CD1c-positive myeloid dendritic cell (primary cell): ENCODE results near the gene MACROD2.
"Not testable (repeated sequence)": the region's sequence is repeated elsewhere in the genome, so short reads cannot be mapped to it uniquely, and the experiment has no call there.

Experiments
- DNase-seq: peaks from one replicate; pipeline ENCODE4 v3.0.0-alpha.2; 2016; ENCODE audit errors: extremely low spot score

MACROD2 gene

GRCh38 chr20:14410869-14411555 lies 415.7 kb downstream of the MACROD2 start:
- DNase-seq: no peak

GRCh38 chr20:14412065-14412681 lies 416.9 kb downstream of the MACROD2 start:
- DNase-seq: no peak

GRCh38 chr20:14413835-14414234 lies 418.5 kb downstream of the MACROD2 start:
- no peak for DNase-seq

GRCh38 chr20:14414560-14414959 lies 419.2 kb downstream of the MACROD2 start:
- no peak for DNase-seq

- no peak for DNase-seq
These were observed 420.2 kb downstream of the MACROD2 start for GRCh38 chr20:14415467-14415866.

GRCh38 chr20:14418376-14418775 lies 423.1 kb downstream of the MACROD2 start:
- DNase-seq: no peak

- DNase-seq: no peak
These were observed 427.6 kb downstream of the MACROD2 start for GRCh38 chr20:14422892-14423291.

GRCh38 chr20:14431568-14431967 lies 436.3 kb downstream of the MACROD2 start:
- DNase-seq: no peak

GRCh38 chr20:14432085-14432484 lies 436.8 kb downstream of the MACROD2 start:
- DNase-seq: no peak

GRCh38 chr20:14432597-14432996 lies 437.3 kb downstream of the MACROD2 start:
- DNase-seq: no peak

GRCh38 chr20:14434384-14435136 lies 439.2 kb downstream of the MACROD2 start:
- DNase-seq: no peak

GRCh38 chr20:14441201-14441600 lies 445.9 kb downstream of the MACROD2 start:
- no peak for DNase-seq

- DNase-seq: no peak
These were observed 448.8 kb downstream of the MACROD2 start for GRCh38 chr20:14444106-14444505.

- no peak for DNase-seq
These were observed 450.0 kb downstream of the MACROD2 start for GRCh38 chr20:14445310-14445709.

GRCh38 chr20:14445902-14446301 lies 450.6 kb downstream of the MACROD2 start:
- DNase-seq: no peak

- no peak for DNase-seq
These were observed 451.1 kb downstream of the MACROD2 start for GRCh38 chr20:14446446-14446845.

GRCh38 chr20:14449323-14449722 lies 454.0 kb downstream of the MACROD2 start:
- no peak for DNase-seq

- no peak for DNase-seq
These were observed 454.9 kb downstream of the MACROD2 start for GRCh38 chr20:14450256-14450655.

GRCh38 chr20:14451458-14451857 lies 456.1 kb downstream of the MACROD2 start:
- no peak for DNase-seq

- no peak for DNase-seq
These were observed 457.9 kb downstream of the MACROD2 start for GRCh38 chr20:14453259-14453658.

GRCh38 chr20:14454296-14454695 lies 459.0 kb downstream of the MACROD2 start:
- no peak for DNase-seq

GRCh38 chr20:14467104-14467827 lies 471.9 kb downstream of the MACROD2 start:
- not testable (repeated sequence) for DNase-seq
